Measurements from ENCODE around the gene TMC2. TPM values are rescaled to one million over a fixed set of nuclear protein-coding genes. Genes with fewer than 3 reads are reported as not detected.
A peak's percentile ranks its signal among the peaks of the same experiment; 100 is the strongest.

The TMC2 gene
- total and polyA plus RNA-seq, 2 of the 8 experiments (the other 6 are each of a cell fraction or from before 2014, with no cell fraction given): not detected

DNA sequence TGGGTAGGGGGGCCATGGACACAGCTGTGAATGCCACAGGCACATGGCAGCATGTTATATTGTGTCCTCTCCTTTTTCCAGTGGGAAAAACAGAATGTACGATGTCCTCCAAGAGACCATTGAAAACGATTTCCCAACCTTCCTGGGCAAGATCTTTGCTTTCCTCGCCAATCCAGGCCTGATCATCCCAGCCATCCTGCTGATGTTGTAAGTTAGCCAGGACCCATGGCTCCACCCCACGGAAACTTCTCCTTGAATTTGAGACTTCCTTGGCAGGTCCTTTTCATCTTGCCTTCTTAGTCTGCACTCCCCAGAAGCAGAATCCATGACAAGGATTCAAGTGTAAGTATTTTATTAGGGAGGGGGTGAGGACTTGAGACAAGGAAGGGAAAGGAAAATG lies 87.8 kb downstream of the TMC2 start:
- Histone ChIP-seq H3K4me1 (replicated peaks in 1 of 4; ENCODE audit: control insufficient read depth in 3 of 4, insufficient read depth in 4 of 4, low read length in 3 of 4) (no peaks in the 10 kb centered on the region), H3K79me1 (ENCODE audit: low read depth, low read length) (no peaks in the 10 kb centered on the region), H2BK120ac (replicated peaks; ENCODE audit: low read depth, low read length) (no peak overlapping the region), H3K27ac (ENCODE audit: low read depth, low read length) (no peak overlapping the region), H3K9ac (replicated peaks in 1 of 4; ENCODE audit: extremely low read depth in 1 of 4, low read depth in 3 of 4, low read length in 3 of 4) (no peak overlapping the region), H2BK20ac (ENCODE audit: low read length) (no peak overlapping the region), H3K9me3 (ENCODE audit: insufficient read depth in 2 of 2, low read depth in 1 of 2, low read length in 1 of 2) (no peaks in the 10 kb centered on the region; a peak in 1 of 4 replicates), H3K36me3 (ENCODE audit: control insufficient read depth in 2 of 4, insufficient read depth in 4 of 4, low read length in 3 of 4) (no peaks in the 10 kb centered on the region), H3K56ac (replicated peaks; ENCODE audit: insufficient read length, low read depth, low read length) (no peak overlapping the region), H4K5ac (ENCODE audit: insufficient read length, low read depth, low read length) (no peak overlapping the region), H3K14ac (ENCODE audit: insufficient read length) (no peak overlapping the region), H4K20me1 (replicated peaks in 1 of 2; ENCODE audit: control insufficient read depth in 1 of 2, insufficient read depth in 2 of 2, low read length in 2 of 2) (no peaks in the 10 kb centered on the region), H2AK5ac (ENCODE audit: low read depth, low read length) (no peak overlapping the region), H4K91ac (replicated peaks; ENCODE audit: insufficient read length, low read length) (no peak overlapping the region), H2BK15ac (ENCODE audit: low read length) (no peak overlapping the region), H2BK5ac (ENCODE audit: low read depth, low read length) (no peak overlapping the region), H2AFZ (ENCODE audit: low read length) (peak overlapping the region; percentile 77; the same call in 1 of the 2 replicates), H3K23ac (ENCODE audit: insufficient read length) (no peak overlapping the region), H3K4me3 (ENCODE audit: extremely low read depth in 1 of 4, insufficient read depth in 2 of 4, low read depth in 3 of 4, low read length in 4 of 4) (no peak overlapping the region), H3K4me2 (ENCODE audit: insufficient read depth in 1 of 2, low read depth in 2 of 2, low read length in 2 of 2) (no peak overlapping the region), H2BK12ac (ENCODE audit: low read depth, low read length) (no peak overlapping the region), H4K8ac (ENCODE audit: extremely low read depth, insufficient read depth, low read length) (no peak overlapping the region), H3K79me2 (ENCODE audit: control insufficient read depth in 1 of 2, insufficient read depth in 2 of 2, low read length in 2 of 2) (no peaks in the 10 kb centered on the region), H3K23me2 (ENCODE audit: low read depth, low read length) (no peaks in the 10 kb centered on the region), H3K4ac (replicated peaks; ENCODE audit: insufficient read length, low read depth, low read length) (no peak overlapping the region), H3K27me3 (replicated peaks in 1 of 4; ENCODE audit: control insufficient read depth in 3 of 4, extremely low read depth in 1 of 4, insufficient read depth in 3 of 4, low read length in 3 of 4) (no peaks in the 10 kb centered on the region; a peak in 1 of 7 replicates), H3K18ac (ENCODE audit: extremely low read depth, low read length) (no peak overlapping the region)
- POLR2A ChIA-PET (ENCODE audit: partially characterized antibody): interaction anchor here (1.2 to 1.7 kb wide), 2 partner anchors 17 to 28 kb away, joined by 3 to 5 read pairs; partner anchors contain the start of gene NOP56
- no peak for TF ChIP-seq TCF12 (IDR thresholded peaks at IDR 0.05; ENCODE audit: low read depth, low read length)
- no peak for FAIRE-seq
- no peak for DNase-seq (ENCODE audit: low read depth in 1 of 2, low spot score in 2 of 2)
- WGBS, 2 experiments (ENCODE audit: extremely low coverage in 1 of 2, insufficient coverage in 1 of 2, insufficient read length in 1 of 2, insufficient replicate concordance in 2 of 2, low coverage in 1 of 2, low lambda C conversion rate in 2 of 2, missing lambda C conversion rate in 1 of 2): 89% methylated on average over 4 of the region's 4 CpGs; no CpG with 5 or more reads in 1 of the 2 experiments
- CTCF ChIA-PET (ENCODE audit: partially characterized antibody): no interaction called here

All from H1 (cell line).